ENCODE measurements around the gene BAIAP2L1. TPM values are rescaled to one million over a fixed set of nuclear protein-coding genes. Genes with fewer than 3 reads are reported as not detected.

The BAIAP2L1 gene
- total and polyA plus RNA-seq, 2 donors (not counting 3 experiments of a cell fraction or from before 2014, with no cell fraction given) = 0.32 to 1.1 TPM

GRCh38 chr7:98429799-98430198 lies 28.9 kb upstream of the BAIAP2L1 start:
- ChIA-PET POLR2A (no interaction called here), CTCF (interaction anchor here (2.6 to 7.2 kb wide), 3 partner anchors 10 to 412 kb away, joined by 15 to 111 read pairs (median 19); no protein-coding TSS in a partner anchor)
- dilution Hi-C loops (cut with MboI; ENCODE audit: extremely low pct_ligation_motif_present, low sequenced_read_pairs) = no loop called here
- DNase-seq (ENCODE audit: low read depth, low spot score) (no peak), FAIRE-seq (no peak)
- H3K9me3 ChIP-seq (replicated peaks; ENCODE audit: control insufficient read depth, insufficient read depth, low read length) = no peaks in the 10 kb centered on the region
- no peaks in the 10 kb centered on the region for H3K27me3 ChIP-seq (ENCODE audit: control insufficient read depth in 2 of 2, insufficient read depth in 2 of 2, low read length in 2 of 2)
- intact Hi-C loops (cut with micrococcal nuclease) = no loop called here
- no peak overlapping the region for H3K27ac ChIP-seq (ENCODE audit: insufficient read depth, low read depth, low read length)
- H3K4me2 ChIP-seq (ENCODE audit: insufficient read depth, low read length) = no peak overlapping the region
- no peaks in the 10 kb centered on the region for H3K36me3 ChIP-seq (ENCODE audit: control insufficient read depth in 2 of 2, extremely low read depth in 1 of 2, insufficient read depth in 2 of 2, low read length in 2 of 2)
- H3K79me2 ChIP-seq (ENCODE audit: control insufficient read depth, insufficient read depth, low read length) = no peaks in the 10 kb centered on the region
- H3K9me1 ChIP-seq (replicated peaks; ENCODE audit: control insufficient read depth, extremely low read depth, insufficient read depth, low read length) = no peaks in the 10 kb centered on the region
- H3K4me1 ChIP-seq (ENCODE audit: control insufficient read depth, extremely low read depth, insufficient read depth, low read length) = no peaks in the 10 kb centered on the region
- no peak overlapping the region for H3K9ac ChIP-seq (replicated peaks; ENCODE audit: extremely low read depth, insufficient read depth, low read length)
- H2AFZ ChIP-seq (ENCODE audit: low read depth, low read length) = no peak overlapping the region
- no TSS peak for BruUV-seq (replicated peaks)
- H3K4me3 ChIP-seq (replicated peaks in 1 of 3; ENCODE audit: insufficient read depth in 1 of 3, low read depth in 1 of 3, low read length in 3 of 3) = no peak overlapping the region
- no peak for TF ChIP-seq JUN (IDR thresholded peaks at IDR 0.05; ENCODE audit: borderline replicate concordance, insufficient read depth, insufficient read length, low read depth)
- TF ChIP-seq POLR2A (IDR thresholded peaks at IDR 0.05; ENCODE audit: low read depth, low read length) = no peak
- TF ChIP-seq CTCF (IDR thresholded peaks at IDR 0.05; ENCODE audit: extremely low read depth in 1 of 2, insufficient read depth in 1 of 2, low read depth in 1 of 2, low read length in 2 of 2) = no peak
- TF ChIP-seq FOS (IDR thresholded peaks at IDR 0.05; ENCODE audit: borderline replicate concordance, insufficient read depth, low read length) = no peak
- TF ChIP-seq MAX (IDR thresholded peaks at IDR 0.05; ENCODE audit: insufficient read depth, insufficient read length) = no peak
- TF ChIP-seq GATA2 (IDR thresholded peaks at IDR 0.05; ENCODE audit: insufficient read depth, insufficient read length, low read depth, low read length) = no peak
- TF ChIP-seq EZH2 (IDR thresholded peaks at IDR 0.05; ENCODE audit: borderline replicate concordance, low read depth, low read length, severe bottlenecking) = no peak
- no peak for TF ChIP-seq MYC (IDR thresholded peaks at IDR 0.05; ENCODE audit: low read depth, low read length)
- no peak for TF ChIP-seq POLR2AphosphoS5 (IDR thresholded peaks at IDR 0.05; ENCODE audit: insufficient read depth, low read depth, low read length)
- no peaks in the 10 kb centered on the region for H4K20me1 ChIP-seq (replicated peaks; ENCODE audit: control insufficient read depth, extremely low read depth, insufficient read depth, low read length)

Measured in endothelial cell of umbilical vein (primary cell).